HG03039 (cell line): Measurements from ENCODE around the gene UBE2U.

Experiments used
- ATAC-seq: cut with Tn5 transposase; IDR thresholded peaks from one replicate; pipeline ENCODE4 v1.9.1; 2021; ENCODE audit warnings: mild to moderate bottlenecking, moderate library complexity; ENCODE audit not compliant: unreplicated experiment

The UBE2U gene, protein sequence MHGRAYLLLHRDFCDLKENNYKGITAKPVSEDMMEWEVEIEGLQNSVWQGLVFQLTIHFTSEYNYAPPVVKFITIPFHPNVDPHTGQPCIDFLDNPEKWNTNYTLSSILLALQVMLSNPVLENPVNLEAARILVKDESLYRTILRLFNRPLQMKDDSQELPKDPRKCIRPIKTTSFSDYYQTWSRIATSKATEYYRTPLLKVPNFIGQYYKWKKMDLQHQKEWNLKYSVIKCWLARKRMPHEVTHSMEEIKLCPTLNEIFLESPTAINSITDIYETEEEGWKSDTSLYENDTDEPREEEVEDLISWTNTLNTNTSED

DNA sequence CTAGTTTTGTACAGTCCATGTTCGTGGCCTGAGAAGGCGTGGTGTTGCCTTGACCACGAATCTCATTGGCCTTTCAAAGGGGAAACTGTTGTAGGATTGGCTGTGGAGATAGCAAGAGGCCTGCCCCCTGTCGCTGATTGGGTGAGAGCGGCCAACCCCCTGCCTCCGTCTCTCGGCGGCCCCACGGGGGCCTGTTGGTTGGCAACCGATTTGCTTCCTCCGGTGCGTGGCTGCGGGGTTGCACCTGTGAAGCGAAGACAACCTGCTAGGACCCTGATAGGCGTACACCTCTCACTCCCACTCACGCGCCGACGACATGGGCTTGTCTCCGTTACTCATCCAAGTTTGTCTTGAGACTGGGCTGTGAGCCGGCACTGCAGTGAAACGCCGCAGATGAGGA, at the start of gene UBE2U:
Gene UBE2U, plus strand, starts transcription at position 204 of the 400 bp plus-strand sequence. CDS start 428 bp downstream, outside the sequence.
- ATAC-seq: no peak

DNA sequence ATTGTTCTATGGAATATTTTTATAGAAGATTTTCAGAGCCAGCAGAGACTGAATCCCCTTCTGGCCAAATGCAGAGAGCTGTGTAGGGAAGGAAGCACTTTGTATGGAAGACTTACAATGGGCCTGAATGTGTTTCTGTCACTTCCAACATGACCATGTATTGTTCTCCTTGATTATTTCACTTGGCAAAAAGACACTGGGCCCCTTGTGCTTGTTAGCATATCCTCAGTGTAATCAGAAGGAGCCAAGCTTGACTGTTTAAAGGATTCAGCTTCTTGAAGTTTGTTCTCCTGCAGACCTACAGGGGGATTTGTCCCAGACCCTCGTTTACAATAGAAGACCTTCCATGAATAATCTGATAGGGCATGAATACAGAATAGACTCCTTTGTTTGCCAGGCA, 48.1 kb upstream of the UBE2U start:
- ATAC-seq: no peak

DNA sequence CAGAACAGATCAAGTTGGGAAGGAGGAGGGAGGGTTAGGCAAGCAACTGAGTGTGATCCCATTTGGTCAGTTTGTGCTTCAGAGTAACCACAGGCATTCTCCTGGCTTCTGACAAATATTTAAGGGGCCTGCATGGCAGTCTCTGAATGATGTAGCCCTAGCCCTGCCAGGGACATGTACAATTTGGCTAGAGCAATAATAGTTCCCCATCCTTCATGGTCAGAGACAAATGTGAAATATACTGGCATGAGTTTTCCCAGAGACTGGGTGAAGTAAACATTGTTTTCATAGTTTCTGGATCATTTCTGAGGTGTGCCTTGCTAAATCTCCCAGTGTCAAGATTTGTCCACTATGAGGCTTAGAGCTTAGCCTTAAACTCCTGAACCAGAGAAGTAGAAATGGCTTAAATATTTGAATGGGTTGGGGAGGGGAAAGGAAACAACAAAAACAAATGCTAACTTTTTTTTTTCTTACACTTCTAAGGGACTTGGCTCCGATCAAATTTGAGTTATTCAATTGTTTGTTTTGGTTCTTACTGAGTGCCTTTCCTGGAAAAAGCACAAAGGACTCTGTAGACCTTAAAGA, 42.0 kb upstream of the UBE2U start:
- no peak for ATAC-seq

DNA sequence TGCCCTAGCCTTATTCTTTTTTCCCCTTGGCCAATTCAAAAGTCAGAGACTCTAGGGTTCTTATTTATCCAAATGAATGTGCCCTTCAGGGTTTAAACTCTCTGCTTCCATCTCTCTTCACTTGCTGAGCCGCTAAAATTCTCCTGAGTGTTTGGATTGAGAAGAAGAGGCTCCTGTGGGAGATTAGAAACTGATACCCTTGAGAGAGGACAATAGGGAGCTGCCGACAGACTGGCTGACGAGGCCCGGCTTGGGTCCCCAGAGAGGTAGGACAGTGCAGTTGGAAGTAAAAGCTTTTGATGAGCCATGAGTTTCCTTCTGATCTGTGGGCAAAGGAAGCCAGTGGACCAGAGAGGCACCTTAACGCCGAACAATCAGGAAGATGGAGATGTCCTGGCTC, 41.3 kb upstream of the UBE2U start:
- no peak for ATAC-seq

DNA sequence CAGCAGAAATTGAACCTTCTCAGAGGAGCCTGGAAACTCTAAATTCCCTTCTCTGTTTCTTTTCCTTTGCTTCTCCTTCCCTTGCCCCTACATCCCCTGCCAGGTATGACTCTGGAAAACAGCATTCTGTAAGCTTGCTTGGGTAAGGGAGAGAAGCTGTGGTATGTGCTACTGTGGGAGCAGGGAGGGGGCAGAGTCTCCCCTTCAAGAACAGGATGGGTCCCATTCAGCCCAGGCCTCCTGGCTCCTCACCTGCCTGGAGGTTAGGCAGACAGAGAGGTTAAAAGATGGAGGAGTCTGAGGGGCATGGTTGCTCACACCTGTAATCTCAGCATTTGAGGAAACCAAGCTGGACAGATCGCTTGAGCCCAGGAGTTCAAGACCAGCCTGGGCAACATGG, 40.6 kb upstream of the UBE2U start:
- no peak for ATAC-seq

DNA sequence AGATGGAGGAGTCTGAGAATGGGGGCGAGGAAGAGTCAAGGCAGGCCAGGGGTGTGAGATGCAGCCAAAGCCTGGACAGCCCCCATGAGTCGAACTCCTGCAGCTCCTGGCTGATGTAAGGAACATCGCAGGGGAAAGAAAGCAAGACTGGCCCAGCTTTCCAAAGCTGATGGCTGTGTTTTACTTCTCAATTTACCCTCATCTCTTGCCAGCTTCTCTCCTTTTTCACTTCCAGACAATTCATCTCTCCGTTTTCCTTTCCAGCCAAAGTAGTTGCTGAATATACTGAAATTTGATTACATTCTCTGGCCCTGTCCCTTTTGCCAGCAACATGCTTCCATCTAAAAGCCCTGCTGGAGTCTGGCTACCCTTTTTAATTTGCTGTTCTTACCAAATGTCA, 40.0 kb upstream of the UBE2U start:
- no peak for ATAC-seq

DNA sequence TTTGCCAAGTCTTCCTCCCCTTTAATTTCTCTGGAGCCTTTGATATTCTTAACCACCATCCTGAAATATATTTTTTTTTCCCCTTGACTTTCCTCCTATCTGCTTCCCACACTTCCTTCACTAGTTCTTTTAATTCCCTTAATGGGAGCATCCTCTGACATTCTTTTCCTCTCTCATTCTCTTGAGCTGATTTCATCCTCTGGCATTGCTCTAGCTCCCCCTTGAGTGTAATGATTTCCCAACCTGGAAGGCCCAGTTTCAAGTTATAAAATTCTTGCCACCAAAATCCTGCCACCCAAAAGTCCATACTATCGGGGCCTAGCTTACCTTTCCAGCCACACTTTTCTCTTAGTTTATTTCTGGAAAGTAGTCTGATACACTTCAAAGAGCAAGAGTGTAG, 39.5 kb upstream of the UBE2U start:
- ATAC-seq: no peak

DNA sequence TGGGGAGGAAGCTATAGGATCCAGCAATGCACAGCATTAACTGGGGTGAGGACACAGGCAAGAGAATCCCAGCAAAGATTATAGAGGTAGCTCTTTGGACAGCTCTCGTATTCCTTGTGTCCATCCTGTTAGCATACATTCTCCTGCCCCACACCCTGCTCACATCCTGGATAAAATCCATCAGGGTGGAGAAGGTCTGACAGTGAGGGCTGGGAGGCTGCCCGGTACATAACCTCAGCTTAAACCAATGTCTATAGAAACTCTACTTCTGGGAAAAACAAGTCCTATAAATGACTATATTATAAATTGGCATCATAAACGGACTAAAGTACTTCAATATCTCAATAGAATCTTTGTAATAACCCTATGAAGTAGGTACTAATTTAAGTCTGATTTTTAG, 36.8 kb upstream of the UBE2U start:
- ATAC-seq: no peak

DNA sequence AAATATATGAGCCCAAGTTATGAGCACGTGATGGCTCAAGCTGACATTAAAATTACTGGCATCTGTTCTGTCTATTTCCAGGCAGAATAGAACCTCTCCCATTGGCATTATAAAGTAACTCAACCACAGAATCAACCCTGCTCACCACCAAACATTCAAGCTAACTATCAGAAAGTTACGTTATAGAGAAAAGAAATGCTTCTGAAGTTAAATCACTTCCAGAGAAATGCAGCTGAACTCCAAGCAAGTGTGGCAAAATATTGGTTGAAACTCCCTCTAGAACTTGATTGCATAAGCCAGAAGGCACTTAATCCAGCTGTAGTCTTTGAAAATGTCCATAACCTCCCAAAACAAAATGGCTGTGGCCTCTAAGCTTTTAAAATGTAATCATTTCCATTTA, 36.2 kb upstream of the UBE2U start:
- no peak for ATAC-seq

DNA sequence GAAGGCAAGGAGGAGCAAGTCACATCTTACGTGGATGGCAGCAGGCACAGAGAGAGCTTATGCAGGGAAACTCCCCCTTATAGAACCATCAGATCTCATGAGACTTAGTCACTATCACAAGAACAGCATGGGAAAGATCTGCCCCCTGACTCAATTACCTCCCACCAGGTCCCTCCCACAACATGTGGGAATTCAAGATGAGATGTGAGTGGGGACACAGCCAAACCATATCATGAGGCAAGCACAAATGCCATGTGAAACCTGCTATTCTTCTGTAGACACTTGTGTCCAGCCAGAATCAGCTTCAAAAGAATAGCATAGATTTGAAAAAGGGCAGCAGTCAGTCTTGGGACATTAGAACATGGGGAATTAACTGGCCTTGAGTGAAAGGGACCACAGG, 32.2 kb upstream of the UBE2U start:
- ATAC-seq: no peak

DNA sequence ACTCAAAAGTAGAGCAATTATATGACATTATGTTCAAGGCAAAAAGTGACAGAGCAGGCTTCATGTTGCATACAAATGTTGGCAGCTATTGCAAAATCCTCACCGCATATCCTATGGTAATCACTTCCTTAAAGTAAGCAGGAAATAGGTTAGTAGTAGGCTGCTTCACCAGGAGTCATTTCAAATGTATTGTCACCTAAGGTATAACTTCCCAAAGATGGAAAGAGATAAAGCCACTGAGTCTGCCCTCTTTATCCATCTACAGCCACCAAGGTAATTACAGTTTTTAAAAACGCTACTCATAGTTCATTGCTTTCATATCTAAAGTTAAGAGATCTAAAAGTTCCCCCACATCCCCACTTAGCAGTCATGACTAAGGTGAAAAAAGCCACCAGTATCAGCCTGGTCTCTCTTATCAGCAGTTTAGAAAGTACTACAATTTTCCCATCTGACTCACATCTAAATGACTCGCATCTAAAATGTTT, 31.6 kb upstream of the UBE2U start:
- ATAC-seq: peak; percentile 60

DNA sequence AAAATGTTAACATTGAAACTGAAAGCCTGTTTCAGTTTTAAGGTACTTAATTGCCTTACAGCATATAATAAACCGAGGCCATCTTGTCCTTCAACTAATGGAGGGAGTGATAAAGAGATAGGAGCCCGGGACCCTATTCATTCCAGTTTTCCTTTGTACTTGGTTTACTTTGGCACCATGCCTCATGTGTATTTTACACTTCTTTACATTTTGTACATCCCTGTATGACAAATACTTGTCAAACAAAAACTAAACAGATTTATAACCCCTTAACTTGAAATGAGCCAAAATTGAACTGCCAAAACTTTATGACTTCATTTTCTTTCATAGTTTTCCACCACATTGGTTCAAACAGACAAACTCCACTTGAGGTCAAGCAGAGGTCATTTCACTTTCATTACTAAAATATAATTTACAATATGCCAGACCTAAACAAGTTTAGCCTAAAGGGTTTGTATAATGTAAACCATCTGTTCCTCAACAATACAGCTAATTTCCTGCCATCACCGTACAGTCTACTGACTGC, 30.9 kb upstream of the UBE2U start:
- no peak for ATAC-seq

DNA sequence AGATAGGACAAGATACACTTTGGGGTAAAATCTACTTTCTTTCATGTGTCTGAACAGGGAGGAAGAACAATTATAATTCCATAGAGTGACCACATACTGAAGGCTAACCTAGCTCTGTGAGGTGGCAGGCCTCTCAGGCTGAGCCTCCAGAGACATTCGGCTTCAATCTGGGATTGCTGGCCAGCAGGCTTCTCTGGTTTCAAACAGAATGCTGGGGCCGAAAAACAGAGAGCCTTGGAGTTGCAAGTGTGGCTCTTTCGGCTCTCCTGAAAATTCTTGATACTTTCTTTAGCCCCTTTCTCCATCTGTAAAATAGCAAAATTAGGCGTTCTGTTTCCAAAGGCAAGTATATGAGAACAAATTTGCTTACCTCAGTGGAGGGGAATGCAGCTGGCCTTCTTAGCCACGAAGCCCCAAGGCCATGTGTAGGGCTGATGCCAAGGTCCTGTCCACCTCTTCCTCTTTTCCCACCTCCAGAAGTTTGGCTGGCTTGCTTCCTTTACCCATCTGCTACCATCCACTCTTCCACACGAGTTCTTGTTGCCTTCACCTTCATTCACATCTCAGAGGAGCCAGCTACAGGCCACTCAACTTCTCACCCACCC, 30.0 kb upstream of the UBE2U start:
- no peak for ATAC-seq

DNA sequence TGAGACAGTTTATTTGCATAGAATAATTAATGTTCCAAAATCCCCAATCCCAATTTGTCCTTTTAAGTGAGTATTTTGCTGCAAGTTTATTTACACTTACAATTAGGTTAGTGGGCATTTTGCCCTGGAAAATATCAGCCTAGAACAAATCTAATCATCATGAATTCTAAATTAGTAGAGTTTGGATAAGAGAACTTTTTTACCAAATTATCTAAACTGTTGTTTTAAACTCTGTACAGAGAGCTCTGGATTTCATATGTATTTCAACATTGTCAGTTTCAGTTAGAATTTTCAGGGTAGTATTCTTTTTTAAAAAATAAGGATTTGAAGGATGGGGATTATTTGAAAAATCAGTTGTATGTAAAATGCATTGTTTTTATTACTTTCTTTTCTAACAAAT, 27.8 kb upstream of the UBE2U start:
- ATAC-seq: no peak

DNA sequence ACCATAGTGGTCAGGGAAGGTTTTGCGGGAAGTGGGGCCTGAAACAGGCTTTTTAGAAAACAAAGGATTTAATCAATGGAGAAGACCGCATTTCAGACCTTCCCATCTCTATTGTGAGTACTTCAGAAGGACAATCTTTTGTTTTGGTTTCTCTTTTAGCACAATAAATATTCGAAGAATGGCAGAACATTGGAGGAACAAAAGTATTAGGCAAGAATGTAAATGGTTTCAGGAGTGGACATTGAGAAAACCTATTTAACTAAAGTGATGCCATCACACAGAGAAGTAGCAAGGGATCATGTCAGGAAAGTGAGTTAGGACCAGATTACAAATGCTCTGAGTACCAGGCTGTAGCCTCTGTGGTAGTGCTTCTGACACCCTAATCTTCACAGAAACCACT, 26.8 kb upstream of the UBE2U start:
- ATAC-seq: no peak

DNA sequence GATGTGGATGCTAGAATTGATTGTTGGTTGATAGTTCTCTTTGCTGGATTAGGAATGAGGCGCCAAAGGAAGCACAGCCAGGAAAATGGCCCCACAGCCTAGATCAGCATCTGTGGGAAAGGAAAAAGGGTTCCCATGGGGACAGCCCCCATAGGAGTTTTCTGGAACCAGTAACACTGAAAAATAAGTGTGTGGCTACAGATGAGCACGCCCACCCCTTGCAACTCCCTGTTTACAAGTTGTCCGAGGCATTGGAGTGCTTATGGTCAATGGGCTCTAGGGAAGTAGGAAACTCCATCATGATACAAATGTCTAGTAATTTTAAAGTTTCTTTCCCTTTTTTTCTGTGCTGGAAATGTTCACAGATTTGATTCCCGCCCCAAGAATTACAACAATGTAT, 23.8 kb upstream of the UBE2U start:
- ATAC-seq: no peak

DNA sequence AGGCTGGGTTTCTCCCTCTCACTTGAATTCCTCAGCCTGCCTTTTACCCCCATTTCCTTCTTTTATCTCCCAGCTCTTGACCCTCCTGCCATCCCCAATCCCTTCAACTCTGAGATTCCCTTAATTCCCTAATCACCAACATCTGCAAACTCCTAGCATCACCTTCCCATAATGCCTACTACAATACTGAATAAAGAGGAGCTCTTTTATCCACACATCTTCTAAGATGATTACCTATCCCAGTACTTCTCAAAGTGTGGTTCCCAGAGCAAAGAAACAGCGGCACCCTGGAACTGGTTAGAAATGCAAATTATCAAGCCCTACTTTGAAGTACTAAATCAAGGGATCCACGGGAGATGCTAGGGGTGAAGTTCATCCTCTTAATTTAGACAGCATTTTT, 21.2 kb upstream of the UBE2U start:
- no peak for ATAC-seq

DNA sequence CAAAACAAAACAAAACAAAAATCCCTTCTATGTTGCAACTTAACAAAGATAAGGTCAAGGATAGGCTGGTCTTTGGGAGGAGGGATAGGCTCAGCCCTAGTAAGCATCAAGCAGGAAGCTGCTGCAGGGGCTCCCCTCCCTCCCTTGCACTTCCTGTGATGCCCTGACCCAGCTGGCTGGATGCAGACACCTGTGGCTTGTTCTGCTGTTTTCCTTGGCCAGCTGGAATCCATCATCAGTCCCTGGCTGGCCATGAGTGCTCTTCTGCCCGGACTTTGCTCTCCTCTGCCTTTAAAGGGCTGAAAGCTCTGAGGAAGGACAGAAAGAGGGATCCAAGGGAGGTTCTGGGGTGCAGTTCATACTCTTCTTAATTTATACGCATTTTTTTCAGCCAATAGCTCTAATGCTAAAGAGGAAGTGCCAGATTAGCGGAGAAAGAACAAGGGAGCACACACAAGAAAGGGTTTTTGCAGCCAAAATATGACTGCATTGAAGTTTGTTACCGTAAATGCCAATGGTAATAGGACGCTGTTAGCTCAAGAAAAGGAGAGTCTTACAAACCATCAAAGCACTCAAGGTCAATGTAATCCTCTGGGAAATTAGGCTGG, 19.9 kb upstream of the UBE2U start:
- no peak for ATAC-seq

DNA sequence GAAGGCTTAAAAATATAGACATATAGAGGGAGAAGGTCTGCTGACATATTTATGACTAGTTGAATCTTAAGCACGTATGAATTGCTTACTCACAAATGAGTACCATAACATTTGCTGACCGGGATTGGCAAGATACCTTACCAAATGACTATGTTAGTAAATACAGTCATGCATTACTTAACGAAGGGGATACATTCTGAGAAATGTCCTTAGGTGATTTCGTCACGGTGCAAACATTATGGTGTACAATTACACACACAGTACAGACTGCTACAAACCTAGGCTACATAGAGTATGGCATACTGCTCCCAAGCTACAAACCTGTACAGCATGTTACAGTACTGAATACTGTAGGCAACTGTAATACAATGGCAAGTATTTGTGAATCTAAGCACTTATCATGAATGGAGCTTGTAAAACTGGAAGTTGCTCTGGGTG, 19.4 kb upstream of the UBE2U start:
- ATAC-seq: no peak

DNA sequence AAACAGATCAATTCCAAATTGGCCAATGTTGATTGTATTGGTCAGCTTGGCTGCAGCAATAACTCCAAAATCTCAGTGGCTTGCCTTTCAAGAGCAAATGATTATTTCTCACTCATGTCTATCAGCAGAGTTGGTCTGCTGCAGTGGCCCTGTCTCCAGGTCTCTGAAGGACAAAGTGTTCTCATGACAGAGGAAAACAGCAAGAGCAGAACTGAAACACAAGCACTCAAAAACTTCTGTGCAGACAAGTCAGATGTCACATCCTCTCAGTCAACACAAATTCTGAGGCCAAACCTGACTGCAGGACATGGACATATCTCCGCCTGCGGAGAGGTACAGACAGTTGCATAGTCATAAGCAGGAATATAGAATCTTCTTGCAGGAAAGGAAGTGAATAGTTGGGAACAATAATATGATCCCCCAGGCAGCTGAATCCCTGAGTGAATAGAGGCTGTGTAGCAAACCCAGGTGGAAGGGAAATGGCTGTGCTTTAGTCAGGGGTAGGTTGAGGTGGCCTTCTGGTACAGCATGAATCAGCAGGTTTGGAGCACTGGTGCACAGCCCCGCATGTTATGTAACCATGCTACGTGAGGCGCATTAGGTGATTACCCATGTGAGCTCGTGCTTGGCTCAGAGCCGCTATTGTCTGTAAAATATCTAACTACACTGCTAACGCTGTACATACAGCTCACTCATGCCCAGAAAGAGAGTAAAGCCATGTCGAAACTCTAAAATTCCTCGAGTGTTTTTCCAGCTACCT, 17.1 kb upstream of the UBE2U start:
- no peak for ATAC-seq

DNA sequence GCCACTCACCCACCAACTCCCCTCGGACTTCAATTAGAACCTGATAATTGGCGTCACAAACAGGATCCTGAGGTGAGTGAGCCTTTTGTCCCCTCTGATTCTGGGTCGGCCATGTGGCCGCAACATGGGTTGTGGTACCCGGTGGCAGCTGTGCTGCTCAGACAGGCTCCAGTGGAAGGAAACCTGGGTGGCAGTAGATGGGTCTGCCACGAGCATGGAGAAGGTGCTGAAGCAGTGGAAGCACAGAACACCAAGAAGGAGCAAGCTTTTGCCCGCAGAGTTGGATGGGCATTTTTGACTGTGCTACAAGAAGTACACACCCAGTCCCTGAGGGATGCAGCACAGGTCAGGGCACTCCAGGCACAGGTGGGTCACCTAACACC, 16.5 kb upstream of the UBE2U start:
- ATAC-seq: no peak
